ENCODE results near the gene HS6ST2.

- TF ChIP-seq ATF1 (CRISPR knock-in tag; IDR thresholded peaks at IDR 0.05) = no peak
- TF ChIP-seq ATF1 (tag; IDR thresholded peaks at IDR 0.05) = no peak
- TF ChIP-seq PRPF4 (IDR thresholded peaks at IDR 0.05; ENCODE audit: insufficient read depth, low read depth, low read length, poor library complexity, severe bottlenecking) = no peak
- no peak for TF ChIP-seq PATZ1 (CRISPR knock-in tag; IDR thresholded peaks at IDR 0.05; ENCODE audit: borderline replicate concordance)
- TF ChIP-seq ZNF311 (CRISPR knock-in tag; IDR thresholded peaks at IDR 0.05) = no peak
Measured at GRCh38 chrX:132955690-132956089, 2.7 kb downstream of the HS6ST2 start.

All from K562 (cell line).